WI38 (cell line): ENCODE data around the gene FZD7.

ENCODE experiments used
- H3K4me3 ChIP-seq: 2 replicates; pipeline ENCODE4 v1.5.1; 2011; ENCODE audit warnings: low read depth, mild to moderate bottlenecking, control low read depth, low read length
- TF ChIP-seq, protein P1 (sequence below): IDR thresholded peaks from 2 replicates; pipeline ENCODE4 v1.5.1; 2012; ENCODE audit warnings: low read depth, mild to moderate bottlenecking, control low read depth, low read length

Gene FZD7

DNA sequence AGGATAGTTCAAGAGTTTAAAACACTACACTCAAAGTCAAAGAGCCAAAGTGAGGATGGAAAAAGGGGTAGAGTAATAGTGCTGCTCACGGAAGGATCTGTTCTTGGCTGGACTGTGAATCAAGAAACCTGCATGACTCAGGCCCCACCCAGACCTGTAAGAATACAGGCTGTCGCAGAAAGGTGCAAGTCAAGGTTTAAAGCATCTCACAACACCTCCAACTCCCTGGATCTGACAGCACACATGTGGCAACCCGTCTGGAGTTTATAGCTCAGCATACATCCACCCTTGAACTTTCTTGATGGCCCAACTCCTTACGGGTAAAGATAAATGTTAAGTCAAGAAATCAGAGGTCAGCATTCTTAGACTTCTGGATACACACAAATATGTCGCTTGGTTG, 45.7 kb downstream of the FZD7 start:
- H3K4me3 ChIP-seq, result no peak overlapping the region
- TF ChIP-seq, protein P1, sequence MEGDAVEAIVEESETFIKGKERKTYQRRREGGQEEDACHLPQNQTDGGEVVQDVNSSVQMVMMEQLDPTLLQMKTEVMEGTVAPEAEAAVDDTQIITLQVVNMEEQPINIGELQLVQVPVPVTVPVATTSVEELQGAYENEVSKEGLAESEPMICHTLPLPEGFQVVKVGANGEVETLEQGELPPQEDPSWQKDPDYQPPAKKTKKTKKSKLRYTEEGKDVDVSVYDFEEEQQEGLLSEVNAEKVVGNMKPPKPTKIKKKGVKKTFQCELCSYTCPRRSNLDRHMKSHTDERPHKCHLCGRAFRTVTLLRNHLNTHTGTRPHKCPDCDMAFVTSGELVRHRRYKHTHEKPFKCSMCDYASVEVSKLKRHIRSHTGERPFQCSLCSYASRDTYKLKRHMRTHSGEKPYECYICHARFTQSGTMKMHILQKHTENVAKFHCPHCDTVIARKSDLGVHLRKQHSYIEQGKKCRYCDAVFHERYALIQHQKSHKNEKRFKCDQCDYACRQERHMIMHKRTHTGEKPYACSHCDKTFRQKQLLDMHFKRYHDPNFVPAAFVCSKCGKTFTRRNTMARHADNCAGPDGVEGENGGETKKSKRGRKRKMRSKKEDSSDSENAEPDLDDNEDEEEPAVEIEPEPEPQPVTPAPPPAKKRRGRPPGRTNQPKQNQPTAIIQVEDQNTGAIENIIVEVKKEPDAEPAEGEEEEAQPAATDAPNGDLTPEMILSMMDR, result no peak

DNA sequence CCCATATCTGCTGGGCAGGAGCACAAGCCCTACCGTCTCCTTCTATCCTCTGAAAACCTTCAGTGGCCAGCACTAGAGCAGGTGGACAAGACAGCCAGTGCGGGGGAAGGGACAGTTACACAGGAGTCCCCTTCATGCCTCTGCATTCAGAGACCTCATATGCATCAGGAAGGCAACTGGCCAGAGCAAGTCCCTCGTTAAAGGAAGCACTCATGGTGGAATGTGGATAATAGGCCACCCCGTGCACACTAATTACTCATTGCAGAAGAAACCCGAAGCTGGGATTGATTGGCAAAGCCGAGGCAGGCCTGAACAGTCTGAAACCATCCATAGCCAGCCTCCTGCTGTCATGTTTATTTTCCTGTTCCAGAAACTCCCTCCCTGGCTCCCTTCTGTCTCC, 50.6 kb downstream of the FZD7 start:
- TF ChIP-seq, protein P1, result no peak
- no peak overlapping the region for H3K4me3 ChIP-seq
